Neural cell (in vitro differentiated cells): ENCODE results near the gene COBL. TPM values are rescaled to one million over a fixed set of nuclear protein-coding genes. Genes with fewer than 3 reads are reported as not detected.

Experiments used
- H2AFZ ChIP-seq: fragments of 200-600, 300-800 bp; sonication (generic), shearing (Covaris generic); 2 replicates; pipeline ENCODE4 v1.6.0; 2014; ENCODE audit warnings: low read depth, mild to moderate bottlenecking, antibody characterized with exemption, low read length, moderate library complexity
- H3F3A ChIP-seq: fragments of 200-600 bp; shearing (Covaris generic); 2 replicates; pipeline ENCODE4 v1.6.1; 2016; ENCODE audit warnings: mild to moderate bottlenecking, moderate library complexity, mixed read lengths, antibody characterized with exemption, low read length; ENCODE audit not compliant: insufficient read depth, poor library complexity, severe bottlenecking
- H3K27ac ChIP-seq: fragments of 200-600, 300-800 bp; sonication (generic), shearing (Covaris generic); 2 replicates; pipeline ENCODE4 v1.5.1; 2014; ENCODE audit warnings: mild to moderate bottlenecking, low read length, moderate library complexity
- H3K27me3 ChIP-seq: fragments of 300-800, 200-600 bp; sonication (generic), shearing (Covaris generic); 2 replicates; pipeline ENCODE4 v1.6.0; 2014; ENCODE audit warnings: mild to moderate bottlenecking, low read depth, low read length, moderate library complexity; ENCODE audit not compliant: insufficient read depth
- H3K36me3 ChIP-seq: fragments of 300-800, 200-600 bp; sonication (generic), shearing (Covaris generic); 2 replicates; pipeline ENCODE4 v1.5.1; 2014; ENCODE audit warnings: mild to moderate bottlenecking, antibody characterized with exemption, low read length, moderate library complexity; ENCODE audit not compliant: insufficient read depth
- H3K4me2 ChIP-seq: fragments of 300-800, 200-600 bp; sonication (generic), shearing (Covaris generic); 2 replicates; pipeline ENCODE4 v1.6.0; 2014; ENCODE audit warnings: mild to moderate bottlenecking, low read length
- H3K4me3 ChIP-seq: fragments of 300-800, 200-600 bp; sonication (generic), shearing (Covaris generic); 2 replicates; pipeline ENCODE4 v1.5.1; 2014; ENCODE audit warnings: mild to moderate bottlenecking, low read length, moderate library complexity
- H3K79me2 ChIP-seq: fragments of 200-600 bp; shearing (Covaris generic); replicated peaks from 2 replicates; pipeline ENCODE4 v1.6.0; 2014; ENCODE audit warnings: mild to moderate bottlenecking, low read length, moderate library complexity; ENCODE audit not compliant: insufficient read depth
- H3K9ac ChIP-seq: fragments of 300-800, 200-600 bp; sonication (generic), shearing (Covaris generic); 2 replicates; pipeline ENCODE4 v1.6.1; 2016; ENCODE audit warnings: mild to moderate bottlenecking, low read length, mixed read lengths
- H3K9me2 ChIP-seq: fragments of 200-600 bp; shearing (Covaris generic); 2 replicates; pipeline ENCODE4 v1.6.1; 2016; ENCODE audit warnings: mild to moderate bottlenecking, low read length, mixed read lengths; ENCODE audit not compliant: insufficient read depth
- H3K9me3 ChIP-seq: fragments of 200-600, 300-800 bp; sonication (generic), shearing (Covaris generic); 2 replicates; pipeline ENCODE4 v1.6.1; 2016; ENCODE audit warnings: mild to moderate bottlenecking, mixed run types, low read length, moderate library complexity, mixed read lengths
- H4K20me1 ChIP-seq: fragments of 200-600 bp; shearing (Covaris generic); 2 replicates; pipeline ENCODE4 v1.6.1; 2016; ENCODE audit warnings: mild to moderate bottlenecking, mixed run types; ENCODE audit not compliant: insufficient read depth
- EP300 ChIP-seq: fragments of 450-650 bp; conservative IDR thresholded peaks from 2 replicates; pipeline ENCODE4 v1.6.1; 2014; ENCODE audit warnings: antibody characterized with exemption, mild to moderate bottlenecking, moderate library complexity; ENCODE audit not compliant: poor library complexity, severe bottlenecking
- EZH2 ChIP-seq: fragments of 200-600, 300-800 bp; shearing (Covaris generic), sonication (generic); IDR thresholded peaks from 2 replicates; pipeline ENCODE4 v1.6.1; 2014; ENCODE audit warnings: antibody characterized with exemption, low read length, borderline replicate concordance, mild to moderate bottlenecking; ENCODE audit not compliant: insufficient read depth, poor library complexity, severe bottlenecking
- MXI1 ChIP-seq: fragments of 450-650 bp; conservative IDR thresholded peaks from 2 replicates; pipeline ENCODE4 v1.6.1; 2014; ENCODE audit warnings: antibody characterized with exemption, mild to moderate bottlenecking; ENCODE audit not compliant: poor library complexity, severe bottlenecking
- POLR2AphosphoS5 ChIP-seq: IDR thresholded peaks from 2 replicates; pipeline ENCODE4 v1.6.1; 2012
- RAD21 ChIP-seq: fragments of 450-650 bp; conservative IDR thresholded peaks from 2 replicates; pipeline ENCODE4 v1.6.1; 2014; ENCODE audit warnings: antibody characterized with exemption, mild to moderate bottlenecking, moderate library complexity
- SMC3 ChIP-seq: fragments of 450-650 bp; conservative IDR thresholded peaks from 2 replicates; pipeline ENCODE4 v1.6.1; 2014; ENCODE audit warnings: antibody characterized with exemption, mild to moderate bottlenecking, moderate library complexity; ENCODE audit not compliant: poor library complexity
- TAF1 ChIP-seq: IDR thresholded peaks from 2 replicates; pipeline ENCODE4 v1.6.1; 2012; ENCODE audit warnings: low read depth
- polyA plus RNA-seq: library from polyadenylated mRNA; depleted of rRNA; stranded (reverse); fragments of >200 nt; gene quantifications from 2 replicates; pipeline ENCODE4 v1.2.3, GENCODE V29; 2014
- TF ChIP-seq, protein P1 (sequence below): IDR thresholded peaks from 2 replicates; pipeline ENCODE4 v1.6.1; 2012; ENCODE audit warnings: borderline replicate concordance
- TF ChIP-seq, protein P2 (sequence below): fragments of 450-650 bp; IDR thresholded peaks from 2 replicates; pipeline ENCODE4 v1.5.1; 2014; ENCODE audit warnings: antibody characterized with exemption, mild to moderate bottlenecking, moderate library complexity; ENCODE audit not compliant: poor library complexity, severe bottlenecking

COBL gene
- polyA plus RNA-seq, 1 donor from 2014 or later, result 0.12 TPM

DNA sequence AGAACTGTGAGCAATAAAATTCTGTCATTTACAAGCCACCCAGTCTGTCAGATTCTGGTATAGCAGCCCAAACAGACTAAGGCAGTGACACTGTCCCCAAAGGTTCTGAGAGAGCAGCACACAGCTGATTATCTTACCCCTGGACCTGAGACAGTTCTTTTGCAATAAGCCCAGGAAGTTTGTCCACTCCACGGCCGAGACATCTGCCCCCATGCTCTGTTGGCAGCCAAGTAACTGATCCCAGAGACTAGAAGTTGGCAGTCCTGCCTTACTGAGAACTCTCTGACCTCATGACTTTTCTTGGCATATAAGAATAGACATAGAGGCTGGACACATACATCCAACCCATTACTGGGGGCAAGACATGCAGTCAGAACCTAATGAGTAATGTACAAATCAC is 290.9 kb downstream of the COBL start:
- Histone ChIP-seq H3K27ac (no peak overlapping the region), H4K20me1 (no peaks in the 10 kb centered on the region), H3K4me2 (no peak overlapping the region), H3K27me3 (no peaks in the 10 kb centered on the region), H3K36me3 (no peaks in the 10 kb centered on the region), H3K9me3 (no peaks in the 10 kb centered on the region), H3K79me2 (no peaks in the 10 kb centered on the region), H3K9me2 (no peaks in the 10 kb centered on the region), H3K4me3 (no peak overlapping the region), H2AFZ (no peak overlapping the region), H3F3A (no peaks in the 10 kb centered on the region), H3K9ac (no peak overlapping the region)
- TF ChIP-seq MXI1 (no peak), SMC3 (no peak), EZH2 (no peak), EP300 (no peak), RAD21 (no peak), TAF1 (no peak), POLR2AphosphoS5 (no peak)
- TF ChIP-seq, protein P1, sequence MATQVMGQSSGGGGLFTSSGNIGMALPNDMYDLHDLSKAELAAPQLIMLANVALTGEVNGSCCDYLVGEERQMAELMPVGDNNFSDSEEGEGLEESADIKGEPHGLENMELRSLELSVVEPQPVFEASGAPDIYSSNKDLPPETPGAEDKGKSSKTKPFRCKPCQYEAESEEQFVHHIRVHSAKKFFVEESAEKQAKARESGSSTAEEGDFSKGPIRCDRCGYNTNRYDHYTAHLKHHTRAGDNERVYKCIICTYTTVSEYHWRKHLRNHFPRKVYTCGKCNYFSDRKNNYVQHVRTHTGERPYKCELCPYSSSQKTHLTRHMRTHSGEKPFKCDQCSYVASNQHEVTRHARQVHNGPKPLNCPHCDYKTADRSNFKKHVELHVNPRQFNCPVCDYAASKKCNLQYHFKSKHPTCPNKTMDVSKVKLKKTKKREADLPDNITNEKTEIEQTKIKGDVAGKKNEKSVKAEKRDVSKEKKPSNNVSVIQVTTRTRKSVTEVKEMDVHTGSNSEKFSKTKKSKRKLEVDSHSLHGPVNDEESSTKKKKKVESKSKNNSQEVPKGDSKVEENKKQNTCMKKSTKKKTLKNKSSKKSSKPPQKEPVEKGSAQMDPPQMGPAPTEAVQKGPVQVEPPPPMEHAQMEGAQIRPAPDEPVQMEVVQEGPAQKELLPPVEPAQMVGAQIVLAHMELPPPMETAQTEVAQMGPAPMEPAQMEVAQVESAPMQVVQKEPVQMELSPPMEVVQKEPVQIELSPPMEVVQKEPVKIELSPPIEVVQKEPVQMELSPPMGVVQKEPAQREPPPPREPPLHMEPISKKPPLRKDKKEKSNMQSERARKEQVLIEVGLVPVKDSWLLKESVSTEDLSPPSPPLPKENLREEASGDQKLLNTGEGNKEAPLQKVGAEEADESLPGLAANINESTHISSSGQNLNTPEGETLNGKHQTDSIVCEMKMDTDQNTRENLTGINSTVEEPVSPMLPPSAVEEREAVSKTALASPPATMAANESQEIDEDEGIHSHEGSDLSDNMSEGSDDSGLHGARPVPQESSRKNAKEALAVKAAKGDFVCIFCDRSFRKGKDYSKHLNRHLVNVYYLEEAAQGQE, result no peak
- TF ChIP-seq, protein P2, sequence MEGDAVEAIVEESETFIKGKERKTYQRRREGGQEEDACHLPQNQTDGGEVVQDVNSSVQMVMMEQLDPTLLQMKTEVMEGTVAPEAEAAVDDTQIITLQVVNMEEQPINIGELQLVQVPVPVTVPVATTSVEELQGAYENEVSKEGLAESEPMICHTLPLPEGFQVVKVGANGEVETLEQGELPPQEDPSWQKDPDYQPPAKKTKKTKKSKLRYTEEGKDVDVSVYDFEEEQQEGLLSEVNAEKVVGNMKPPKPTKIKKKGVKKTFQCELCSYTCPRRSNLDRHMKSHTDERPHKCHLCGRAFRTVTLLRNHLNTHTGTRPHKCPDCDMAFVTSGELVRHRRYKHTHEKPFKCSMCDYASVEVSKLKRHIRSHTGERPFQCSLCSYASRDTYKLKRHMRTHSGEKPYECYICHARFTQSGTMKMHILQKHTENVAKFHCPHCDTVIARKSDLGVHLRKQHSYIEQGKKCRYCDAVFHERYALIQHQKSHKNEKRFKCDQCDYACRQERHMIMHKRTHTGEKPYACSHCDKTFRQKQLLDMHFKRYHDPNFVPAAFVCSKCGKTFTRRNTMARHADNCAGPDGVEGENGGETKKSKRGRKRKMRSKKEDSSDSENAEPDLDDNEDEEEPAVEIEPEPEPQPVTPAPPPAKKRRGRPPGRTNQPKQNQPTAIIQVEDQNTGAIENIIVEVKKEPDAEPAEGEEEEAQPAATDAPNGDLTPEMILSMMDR, result no peak

DNA sequence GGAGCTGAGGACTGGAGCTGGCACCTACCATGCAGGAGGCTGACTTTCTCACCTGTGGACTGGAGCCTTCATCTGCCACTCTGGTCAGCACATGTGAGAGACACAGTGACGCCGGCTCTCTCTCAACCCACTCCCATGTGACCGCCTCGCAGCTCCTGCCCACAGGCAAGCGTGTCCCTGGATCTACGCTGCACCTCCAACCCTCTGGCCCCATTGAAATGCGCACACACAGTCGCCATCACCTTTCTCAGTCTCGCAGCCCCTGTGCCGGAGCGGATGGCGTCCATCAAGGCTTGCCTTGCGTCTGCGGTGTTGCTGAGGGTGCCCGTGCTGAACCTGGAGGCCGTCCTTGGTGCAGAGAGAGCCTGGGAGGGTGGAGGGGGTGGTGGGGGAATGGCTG is 291.7 kb downstream of the COBL start:
- no peak overlapping the region for H3K9ac ChIP-seq
- no peaks in the 10 kb centered on the region for H4K20me1 ChIP-seq
- H3K27me3 ChIP-seq, result no peaks in the 10 kb centered on the region
- H3K79me2 ChIP-seq, result no peaks in the 10 kb centered on the region
- no peaks in the 10 kb centered on the region for H3F3A ChIP-seq
- no peaks in the 10 kb centered on the region for H3K9me3 ChIP-seq
- no peak overlapping the region for H3K27ac ChIP-seq
- H3K4me2 ChIP-seq, result no peak overlapping the region
- TF ChIP-seq MXI1 (no peak), SMC3 (no peak), TAF1 (no peak)
- TF ChIP-seq, protein P2, result no peak
- TF ChIP-seq, protein P1, result no peak
- no peaks in the 10 kb centered on the region for H3K36me3 ChIP-seq
- no peaks in the 10 kb centered on the region for H3K9me2 ChIP-seq
- no peak overlapping the region for H3K4me3 ChIP-seq
- no peak overlapping the region for H2AFZ ChIP-seq
